ENCODE measurements around the gene SOWAHB. TPM values are rescaled to one million over a fixed set of nuclear protein-coding genes. Genes with fewer than 3 reads are reported as not detected.
A peak's percentile ranks its signal among the peaks of the same experiment; 100 is the strongest.

Gene SOWAHB
- total RNA-seq, 1 donor from 2014 or later = 15.0 TPM

GRCh38 chr4:76858319-76858718, 39.6 kb downstream of the SOWAHB start:
- Histone ChIP-seq H3K4me3 (ENCODE audit: low read depth, low read length) (no peak overlapping the region), H3K27me3 (ENCODE audit: control insufficient read depth, insufficient read depth, low read length) (no peaks in the 10 kb centered on the region), H3K36me3 (ENCODE audit: control insufficient read depth, insufficient read depth, low read length) (no peaks in the 10 kb centered on the region)
- DNase-seq (ENCODE audit: low read depth) (no peak), FAIRE-seq (no peak)
- no peak for TF ChIP-seq CTCF (IDR thresholded peaks at IDR 0.05; ENCODE audit: insufficient read depth, low read length, severe bottlenecking)

- Histone ChIP-seq H3K36me3 (ENCODE audit: control insufficient read depth, insufficient read depth, low read length) (no peaks in the 10 kb centered on the region), H3K4me3 (ENCODE audit: low read depth, low read length) (no peak overlapping the region), H3K27me3 (ENCODE audit: control insufficient read depth, insufficient read depth, low read length) (peaks cover 3% of the 10 kb centered on the region)
- no peak for TF ChIP-seq CTCF (IDR thresholded peaks at IDR 0.05; ENCODE audit: insufficient read depth, low read length, severe bottlenecking)
- FAIRE-seq (no peak), DNase-seq (ENCODE audit: low read depth) (no peak)
These were observed 40.9 kb downstream of the SOWAHB start for GRCh38 chr4:76857074-76857409.

GRCh38 chr4:76856243-76857073, 41.5 kb downstream of the SOWAHB start:
- TF ChIP-seq CTCF (IDR thresholded peaks at IDR 0.05; ENCODE audit: insufficient read depth, low read length, severe bottlenecking) = no peak
- Histone ChIP-seq H3K36me3 (ENCODE audit: control insufficient read depth, insufficient read depth, low read length) (no peaks in the 10 kb centered on the region), H3K27me3 (ENCODE audit: control insufficient read depth, insufficient read depth, low read length) (peaks cover 3% of the 10 kb centered on the region), H3K4me3 (ENCODE audit: low read depth, low read length) (no peak overlapping the region)
- DNase-seq (ENCODE audit: low read depth) (no peak), FAIRE-seq (no peak)

GRCh38 chr4:76854858-76855257, 43.1 kb downstream of the SOWAHB start:
- Histone ChIP-seq H3K4me3 (ENCODE audit: low read depth, low read length) (no peak overlapping the region), H3K36me3 (ENCODE audit: control insufficient read depth, insufficient read depth, low read length) (no peaks in the 10 kb centered on the region), H3K27me3 (ENCODE audit: control insufficient read depth, insufficient read depth, low read length) (peaks cover 3% of the 10 kb centered on the region)
- no peak for FAIRE-seq
- no peak for TF ChIP-seq CTCF (IDR thresholded peaks at IDR 0.05; ENCODE audit: insufficient read depth, low read length, severe bottlenecking)
- DNase-seq (ENCODE audit: low read depth) = no peak

GRCh38 chr4:76851375-76851774, 46.6 kb downstream of the SOWAHB start:
- TF ChIP-seq CTCF (IDR thresholded peaks at IDR 0.05; ENCODE audit: insufficient read depth, low read length, severe bottlenecking) = no peak
- DNase-seq (ENCODE audit: low read depth) = no peak
- Histone ChIP-seq H3K4me3 (ENCODE audit: low read depth, low read length) (no peak overlapping the region), H3K27me3 (ENCODE audit: control insufficient read depth, insufficient read depth, low read length) (peaks cover 5% of the 10 kb centered on the region), H3K36me3 (ENCODE audit: control insufficient read depth, insufficient read depth, low read length) (no peaks in the 10 kb centered on the region)
- no peak for FAIRE-seq

GRCh38 chr4:76850010-76850441, 47.9 kb downstream of the SOWAHB start:
- peaks cover 5% of the 10 kb centered on the region for H3K27me3 ChIP-seq (ENCODE audit: control insufficient read depth, insufficient read depth, low read length)
- no peak overlapping the region for H3K4me3 ChIP-seq (ENCODE audit: low read depth, low read length)
- H3K36me3 ChIP-seq (ENCODE audit: control insufficient read depth, insufficient read depth, low read length) = no peaks in the 10 kb centered on the region
- TF ChIP-seq CTCF (IDR thresholded peaks at IDR 0.05; ENCODE audit: insufficient read depth, low read length, severe bottlenecking) = no peak
- peak; percentile 98 for DNase-seq (ENCODE audit: low read depth)
- FAIRE-seq = no peak

Data from bronchial epithelial cell (primary cell).